BE2C (cell line): ENCODE measurements around the gene MAG.

ENCODE experiments used
- DNase-seq: peaks from one replicate; pipeline ENCODE4 v3.0.0-alpha.2; 2020
- H3K27me3 ChIP-seq: fragments of 250-450 bp; sonication (Bioruptor Pico); 2 replicates; pipeline ENCODE4 v1.5.1; 2020; ENCODE audit warnings: mild to moderate bottlenecking
- H3K36me3 ChIP-seq: fragments of 250-450 bp; sonication (Bioruptor Pico); 2 replicates; pipeline ENCODE4 v1.5.1; 2020; ENCODE audit warnings: mild to moderate bottlenecking
- H3K4me1 ChIP-seq: fragments of 250-450 bp; sonication (Bioruptor Pico); 2 replicates; pipeline ENCODE4 v1.5.1; 2020
- H3K4me3 ChIP-seq: 2 replicates; pipeline ENCODE4 v1.5.1; 2011; ENCODE audit warnings: low read depth, low read length
- H3K9me3 ChIP-seq: fragments of 250-450 bp; sonication (Bioruptor Pico); 2 replicates; pipeline ENCODE4 v1.5.1; 2020
- TF ChIP-seq, protein P1 (sequence below): IDR thresholded peaks from 2 replicates; pipeline ENCODE4 v1.5.1; 2012; ENCODE audit warnings: mild to moderate bottlenecking, low read depth, low read length

Gene MAG

DNA sequence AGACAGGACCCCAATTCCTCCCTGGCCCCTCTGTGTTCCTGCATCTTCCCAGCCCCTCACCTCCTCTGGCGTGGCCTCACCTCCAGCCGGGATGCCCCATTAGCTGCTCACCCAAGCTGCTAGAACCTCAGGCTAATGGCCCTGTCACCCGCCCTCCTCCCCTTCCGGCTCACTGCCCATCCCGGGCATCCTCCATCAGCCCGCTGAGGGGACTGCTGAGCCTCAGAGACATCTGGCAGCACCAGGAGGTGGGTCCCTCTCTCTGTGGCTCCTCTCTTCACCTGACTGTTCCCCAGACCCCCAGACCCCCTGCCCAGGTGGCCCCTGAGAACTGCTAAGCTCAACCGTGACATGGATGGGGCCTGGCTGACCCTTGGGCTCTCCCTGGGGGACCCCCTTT is 58.6 kb downstream of the MAG start:
- H3K4me3 ChIP-seq, result no peak overlapping the region
- no peaks in the 10 kb centered on the region for H3K36me3 ChIP-seq
- H3K9me3 ChIP-seq, result no peaks in the 10 kb centered on the region
- H3K27me3 ChIP-seq, result no peaks in the 10 kb centered on the region
- TF ChIP-seq, protein P1, sequence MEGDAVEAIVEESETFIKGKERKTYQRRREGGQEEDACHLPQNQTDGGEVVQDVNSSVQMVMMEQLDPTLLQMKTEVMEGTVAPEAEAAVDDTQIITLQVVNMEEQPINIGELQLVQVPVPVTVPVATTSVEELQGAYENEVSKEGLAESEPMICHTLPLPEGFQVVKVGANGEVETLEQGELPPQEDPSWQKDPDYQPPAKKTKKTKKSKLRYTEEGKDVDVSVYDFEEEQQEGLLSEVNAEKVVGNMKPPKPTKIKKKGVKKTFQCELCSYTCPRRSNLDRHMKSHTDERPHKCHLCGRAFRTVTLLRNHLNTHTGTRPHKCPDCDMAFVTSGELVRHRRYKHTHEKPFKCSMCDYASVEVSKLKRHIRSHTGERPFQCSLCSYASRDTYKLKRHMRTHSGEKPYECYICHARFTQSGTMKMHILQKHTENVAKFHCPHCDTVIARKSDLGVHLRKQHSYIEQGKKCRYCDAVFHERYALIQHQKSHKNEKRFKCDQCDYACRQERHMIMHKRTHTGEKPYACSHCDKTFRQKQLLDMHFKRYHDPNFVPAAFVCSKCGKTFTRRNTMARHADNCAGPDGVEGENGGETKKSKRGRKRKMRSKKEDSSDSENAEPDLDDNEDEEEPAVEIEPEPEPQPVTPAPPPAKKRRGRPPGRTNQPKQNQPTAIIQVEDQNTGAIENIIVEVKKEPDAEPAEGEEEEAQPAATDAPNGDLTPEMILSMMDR, result no peak
- H3K4me1 ChIP-seq, result peaks cover 3% of the 10 kb centered on the region
- DNase-seq, result no peak

DNA sequence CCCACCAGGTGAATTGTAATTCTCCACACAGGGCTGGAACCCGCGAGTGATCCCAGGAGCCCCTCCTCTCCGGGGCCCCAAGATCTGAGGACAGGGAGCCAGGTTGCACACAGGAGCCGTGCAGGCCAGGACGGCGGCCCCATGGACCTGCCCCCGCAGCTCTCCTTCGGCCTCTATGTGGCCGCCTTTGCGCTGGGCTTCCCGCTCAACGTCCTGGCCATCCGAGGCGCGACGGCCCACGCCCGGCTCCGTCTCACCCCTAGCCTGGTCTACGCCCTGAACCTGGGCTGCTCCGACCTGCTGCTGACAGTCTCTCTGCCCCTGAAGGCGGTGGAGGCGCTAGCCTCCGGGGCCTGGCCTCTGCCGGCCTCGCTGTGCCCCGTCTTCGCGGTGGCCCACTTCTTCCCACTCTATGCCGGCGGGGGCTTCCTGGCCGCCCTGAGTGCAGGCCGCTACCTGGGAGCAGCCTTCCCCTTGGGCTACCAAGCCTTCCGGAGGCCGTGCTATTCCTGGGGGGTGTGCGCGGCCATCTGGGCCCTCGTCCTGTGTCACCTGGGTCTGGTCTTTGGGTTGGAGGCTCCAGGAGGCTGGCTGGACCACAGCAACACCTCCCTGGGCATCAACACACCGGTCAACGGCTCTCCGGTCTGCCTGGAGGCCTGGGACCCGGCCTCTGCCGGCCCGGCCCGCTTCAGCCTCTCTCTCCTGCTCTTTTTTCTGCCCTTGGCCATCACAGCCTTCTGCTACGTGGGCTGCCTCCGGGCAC is 59.6 kb downstream of the MAG start:
- no peak overlapping the region for H3K4me3 ChIP-seq
- TF ChIP-seq, protein P1, result no peak
- peaks cover 3% of the 10 kb centered on the region for H3K4me1 ChIP-seq
- no peaks in the 10 kb centered on the region for H3K36me3 ChIP-seq
- no peaks in the 10 kb centered on the region for H3K9me3 ChIP-seq
- DNase-seq, result no peak
- H3K27me3 ChIP-seq, result no peaks in the 10 kb centered on the region

DNA sequence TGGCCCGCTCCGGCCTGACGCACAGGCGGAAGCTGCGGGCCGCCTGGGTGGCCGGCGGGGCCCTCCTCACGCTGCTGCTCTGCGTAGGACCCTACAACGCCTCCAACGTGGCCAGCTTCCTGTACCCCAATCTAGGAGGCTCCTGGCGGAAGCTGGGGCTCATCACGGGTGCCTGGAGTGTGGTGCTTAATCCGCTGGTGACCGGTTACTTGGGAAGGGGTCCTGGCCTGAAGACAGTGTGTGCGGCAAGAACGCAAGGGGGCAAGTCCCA is 60.2 kb downstream of the MAG start:
- Histone ChIP-seq H3K36me3 (no peaks in the 10 kb centered on the region), H3K27me3 (no peaks in the 10 kb centered on the region), H3K4me3 (no peak overlapping the region), H3K9me3 (no peaks in the 10 kb centered on the region), H3K4me1 (peaks cover 3% of the 10 kb centered on the region)
- no peak for DNase-seq
- TF ChIP-seq, protein P1, result no peak

DNA sequence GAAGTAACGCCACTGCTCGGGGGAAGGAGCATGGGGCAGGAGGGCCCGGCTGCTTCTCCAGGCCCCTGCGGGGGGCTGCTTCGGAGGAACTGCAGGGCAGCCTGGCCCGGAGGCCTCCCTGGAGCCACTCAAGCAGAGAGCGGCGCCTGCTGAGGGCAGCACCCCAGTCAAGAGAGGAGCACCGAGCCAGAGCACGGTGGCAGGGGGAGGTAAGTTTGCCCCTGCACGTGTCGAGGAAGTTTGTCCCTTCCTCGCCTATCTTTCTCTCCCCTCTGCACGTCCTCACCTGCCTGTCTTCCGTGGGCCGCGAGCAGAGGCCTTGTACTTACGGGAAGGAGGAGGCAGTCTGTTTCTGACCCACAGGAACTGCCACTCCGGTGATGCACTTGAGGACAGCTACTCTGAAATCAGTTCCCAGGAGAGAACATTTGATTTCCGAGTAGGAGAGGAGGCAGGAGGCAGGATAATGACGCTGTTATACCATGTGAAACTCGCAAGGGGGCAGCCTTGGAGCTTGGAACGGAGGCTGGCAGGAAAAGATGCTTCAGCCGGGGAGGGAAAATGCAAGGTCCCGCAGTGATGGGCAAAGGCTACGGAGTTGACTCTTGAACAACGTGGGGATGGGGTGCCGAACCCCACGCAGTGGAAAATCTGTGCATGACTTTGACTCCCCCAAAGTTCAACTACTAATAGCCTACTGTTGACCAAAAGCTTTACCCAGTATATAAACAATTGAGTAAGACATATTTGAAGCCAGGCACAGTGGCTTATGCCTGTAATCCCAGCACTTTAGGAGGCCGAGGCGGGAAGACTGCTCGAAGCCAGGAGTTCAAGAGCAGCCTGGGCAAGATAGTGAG is 60.7 kb downstream of the MAG start:
- Histone ChIP-seq H3K4me1 (peaks cover 3% of the 10 kb centered on the region), H3K9me3 (no peaks in the 10 kb centered on the region), H3K36me3 (no peaks in the 10 kb centered on the region), H3K4me3 (no peak overlapping the region), H3K27me3 (no peaks in the 10 kb centered on the region)
- DNase-seq, result peak; percentile 79
- TF ChIP-seq, protein P1, result peak; percentile 93

DNA sequence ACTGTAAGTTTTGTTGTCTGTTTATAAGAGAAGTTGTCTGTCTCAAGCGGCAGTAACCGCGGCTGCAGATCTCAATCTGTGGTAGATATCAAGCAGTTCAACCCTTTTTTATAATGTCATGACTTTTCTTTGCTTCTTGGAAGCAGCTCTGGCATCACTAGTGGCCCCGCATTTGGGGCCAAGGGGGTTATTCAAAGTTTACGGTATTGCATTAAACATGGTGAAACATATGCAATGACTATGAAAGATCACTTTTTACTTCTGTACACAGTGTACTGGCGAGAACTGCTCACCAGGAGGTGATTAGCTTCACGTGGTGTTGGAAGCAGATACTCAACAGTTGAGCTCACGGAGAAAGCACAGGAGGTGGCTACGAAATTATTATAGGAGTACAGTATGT is 61.7 kb downstream of the MAG start:
- Histone ChIP-seq H3K4me3 (no peak overlapping the region), H3K27me3 (no peaks in the 10 kb centered on the region), H3K9me3 (no peaks in the 10 kb centered on the region), H3K4me1 (peaks cover 10% of the 10 kb centered on the region), H3K36me3 (no peaks in the 10 kb centered on the region)
- DNase-seq, result no peak
- TF ChIP-seq, protein P1, result no peak

DNA sequence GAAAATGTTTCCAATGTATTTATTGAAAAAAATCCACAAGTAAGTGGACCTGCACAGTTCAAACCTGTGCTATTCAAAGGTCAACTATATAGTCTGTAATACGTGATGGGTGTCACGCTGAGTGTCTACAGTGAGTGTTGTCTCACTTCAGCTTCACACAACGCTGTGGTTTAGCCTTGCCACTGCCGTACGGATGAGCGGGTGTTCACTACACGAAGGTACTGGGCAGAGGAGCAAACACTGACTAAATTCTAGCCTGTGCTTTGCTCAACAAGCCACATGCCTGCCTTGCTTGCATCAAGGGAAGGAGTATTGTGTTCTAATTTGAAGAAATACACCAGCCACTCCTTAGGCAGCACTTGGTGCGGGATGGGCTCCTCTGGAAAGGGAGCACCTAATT is 62.9 kb downstream of the MAG start:
- Histone ChIP-seq H3K9me3 (no peaks in the 10 kb centered on the region), H3K4me1 (peaks cover 10% of the 10 kb centered on the region), H3K4me3 (no peak overlapping the region), H3K36me3 (no peaks in the 10 kb centered on the region), H3K27me3 (no peaks in the 10 kb centered on the region)
- TF ChIP-seq, protein P1, result no peak
- DNase-seq, result no peak
